Measurements from ENCODE around the gene PPP1R3G.

Gene PPP1R3G

DNA sequence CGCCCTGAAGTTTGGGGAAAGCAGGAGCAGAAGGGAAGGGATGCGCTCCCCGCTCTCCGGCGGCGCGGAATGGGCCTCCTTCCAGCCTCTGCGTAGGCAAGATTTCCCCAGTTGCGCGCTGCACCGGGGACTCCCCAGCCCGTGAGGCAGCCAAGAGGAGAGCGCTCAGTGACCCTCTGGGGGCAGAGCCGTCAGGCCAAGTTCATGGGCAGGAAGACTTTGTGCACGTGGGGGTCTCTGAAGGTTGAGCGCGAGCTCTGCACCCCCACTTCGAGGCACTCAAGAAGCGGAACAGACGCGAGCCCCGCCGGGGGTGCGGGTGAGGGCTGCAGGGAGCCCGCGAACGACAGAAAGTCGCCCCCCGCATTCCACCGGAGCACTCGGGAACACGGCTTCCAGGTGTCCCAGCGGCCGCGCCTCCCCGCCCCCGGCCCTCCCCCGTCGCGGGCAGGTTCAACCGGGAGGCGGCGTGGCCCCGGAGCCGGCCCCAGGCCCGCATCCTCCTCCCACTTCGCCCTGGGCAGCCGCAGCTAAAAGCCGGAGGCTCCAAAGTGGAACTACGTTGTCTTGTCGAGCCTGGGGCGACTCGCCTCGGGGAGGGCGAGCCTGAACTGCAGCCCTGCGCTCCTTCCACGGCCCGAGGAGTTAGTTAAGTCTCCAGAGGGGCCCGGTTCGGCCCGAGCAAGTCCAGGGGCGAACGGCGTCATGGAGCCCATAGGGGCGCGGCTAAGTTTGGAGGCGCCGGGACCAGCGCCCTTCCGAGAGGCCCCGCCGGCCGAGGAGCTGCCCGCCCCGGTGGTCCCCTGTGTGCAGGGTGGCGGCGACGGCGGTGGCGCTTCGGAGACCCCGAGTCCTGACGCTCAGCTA is at the start of gene PPP1R3G:
TSS of gene PPP1R3G (plus strand) at position 561 of the 867 bp plus-strand sequence. CDS start at position 706, 145 bp downstream.
- Histone ChIP-seq H3K4me3 (peak within 1 kb of the TSS; percentile 93), H3K27ac (peak within 1 kb of the TSS; percentile 72 to 92)
- DNase-seq (ENCODE audit: low spot score), result no peak
- TF ChIP-seq, protein P1, sequence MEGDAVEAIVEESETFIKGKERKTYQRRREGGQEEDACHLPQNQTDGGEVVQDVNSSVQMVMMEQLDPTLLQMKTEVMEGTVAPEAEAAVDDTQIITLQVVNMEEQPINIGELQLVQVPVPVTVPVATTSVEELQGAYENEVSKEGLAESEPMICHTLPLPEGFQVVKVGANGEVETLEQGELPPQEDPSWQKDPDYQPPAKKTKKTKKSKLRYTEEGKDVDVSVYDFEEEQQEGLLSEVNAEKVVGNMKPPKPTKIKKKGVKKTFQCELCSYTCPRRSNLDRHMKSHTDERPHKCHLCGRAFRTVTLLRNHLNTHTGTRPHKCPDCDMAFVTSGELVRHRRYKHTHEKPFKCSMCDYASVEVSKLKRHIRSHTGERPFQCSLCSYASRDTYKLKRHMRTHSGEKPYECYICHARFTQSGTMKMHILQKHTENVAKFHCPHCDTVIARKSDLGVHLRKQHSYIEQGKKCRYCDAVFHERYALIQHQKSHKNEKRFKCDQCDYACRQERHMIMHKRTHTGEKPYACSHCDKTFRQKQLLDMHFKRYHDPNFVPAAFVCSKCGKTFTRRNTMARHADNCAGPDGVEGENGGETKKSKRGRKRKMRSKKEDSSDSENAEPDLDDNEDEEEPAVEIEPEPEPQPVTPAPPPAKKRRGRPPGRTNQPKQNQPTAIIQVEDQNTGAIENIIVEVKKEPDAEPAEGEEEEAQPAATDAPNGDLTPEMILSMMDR (IDR thresholded peaks at IDR 0.05), result no peak

DNA sequence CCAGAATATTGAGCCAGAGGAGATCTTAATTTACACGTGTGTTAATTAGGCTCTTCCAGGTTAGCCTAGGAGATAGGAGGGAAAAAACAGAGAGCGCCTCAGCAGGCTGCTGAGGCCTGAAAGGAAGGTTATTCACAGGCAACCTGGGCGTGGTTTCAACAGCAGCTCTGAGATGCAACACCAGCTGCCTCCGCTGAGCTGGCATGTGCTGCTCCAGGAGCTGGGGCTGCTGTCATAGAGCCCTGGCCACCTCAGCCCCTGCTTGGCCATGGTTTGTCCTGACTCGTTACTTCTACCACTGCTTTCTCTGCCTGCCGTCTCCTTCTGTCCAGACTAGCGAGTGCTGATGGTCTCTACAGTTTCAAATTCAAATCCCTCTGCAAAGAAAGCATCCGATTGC is 48.9 kb upstream of the PPP1R3G start:
- no peak for DNase-seq (ENCODE audit: low spot score)
- Histone ChIP-seq H3K27ac (no peak overlapping the region), H3K4me3 (no peak overlapping the region)
- TF ChIP-seq, protein P1 (IDR thresholded peaks at IDR 0.05), result no peak

DNA sequence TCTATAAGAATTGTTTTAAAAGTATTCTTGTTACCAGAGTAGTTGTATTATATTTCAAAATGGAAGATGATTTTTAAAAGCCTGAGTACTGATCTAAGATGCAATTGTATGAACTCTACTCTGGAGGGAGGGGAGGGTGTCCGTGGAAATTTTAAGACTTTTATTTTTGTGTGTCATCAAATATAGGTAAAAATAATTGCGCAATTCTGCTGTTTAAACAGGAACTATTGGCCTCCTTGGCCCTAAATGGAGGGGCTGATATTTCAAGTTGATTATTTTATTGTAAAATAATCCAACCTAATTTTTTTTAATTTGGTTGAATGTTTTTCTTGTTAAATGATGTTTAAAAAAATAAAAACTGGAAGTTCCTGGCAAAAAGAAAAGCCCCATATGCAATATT is 43.2 kb upstream of the PPP1R3G start:
- Histone ChIP-seq H3K27ac (no peak overlapping the region), H3K4me3 (no peak overlapping the region)
- TF ChIP-seq, protein P1 (IDR thresholded peaks at IDR 0.05), result no peak
- no peak for DNase-seq (ENCODE audit: low spot score)

DNA sequence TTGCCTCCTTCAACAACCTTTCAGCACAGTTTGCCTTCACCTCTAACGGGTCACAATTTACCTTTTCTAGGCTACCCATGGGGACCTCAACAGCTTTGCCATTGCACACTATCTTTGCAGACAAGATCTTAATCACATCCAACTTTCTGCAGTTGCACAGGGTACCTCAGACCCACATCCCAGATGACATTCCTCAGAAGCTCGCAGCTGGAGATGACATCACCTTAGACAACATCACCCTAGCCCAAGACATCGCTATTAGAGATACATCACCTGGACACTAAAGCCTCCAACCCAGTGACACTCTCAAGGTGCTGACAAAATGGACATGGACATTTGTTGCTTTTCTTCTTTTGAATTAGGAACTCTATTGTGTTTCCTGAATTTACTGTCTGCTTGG is 42.7 kb upstream of the PPP1R3G start:
- Histone ChIP-seq H3K4me3 (no peak overlapping the region), H3K27ac (no peak overlapping the region)
- peak; percentile 56 for DNase-seq (ENCODE audit: low spot score)
- TF ChIP-seq, protein P1 (IDR thresholded peaks at IDR 0.05), result no peak

DNA sequence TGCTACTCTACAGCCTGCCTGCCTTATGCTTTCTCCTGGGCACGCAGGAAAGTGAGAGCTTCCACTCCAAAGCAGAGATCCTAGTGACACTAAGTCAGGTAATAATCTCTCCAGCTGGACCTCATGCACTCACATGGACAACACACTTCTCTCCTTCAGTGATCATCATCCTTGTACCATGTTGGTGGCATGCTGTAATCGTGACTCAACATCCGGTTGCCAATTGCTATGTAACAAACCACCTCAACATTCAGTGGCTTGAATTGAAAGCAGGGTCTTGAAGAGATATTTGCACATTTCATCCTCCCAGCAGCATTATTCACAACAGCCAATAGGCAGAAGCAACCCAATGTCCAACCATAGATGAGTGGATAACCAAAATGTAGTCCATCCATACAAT is 40.3 kb upstream of the PPP1R3G start:
- H3K4me3 ChIP-seq, result no peak overlapping the region
- no peak for DNase-seq (ENCODE audit: low spot score)
- TF ChIP-seq, protein P1 (IDR thresholded peaks at IDR 0.05), result no peak
- H3K27ac ChIP-seq, result no peak overlapping the region

DNA sequence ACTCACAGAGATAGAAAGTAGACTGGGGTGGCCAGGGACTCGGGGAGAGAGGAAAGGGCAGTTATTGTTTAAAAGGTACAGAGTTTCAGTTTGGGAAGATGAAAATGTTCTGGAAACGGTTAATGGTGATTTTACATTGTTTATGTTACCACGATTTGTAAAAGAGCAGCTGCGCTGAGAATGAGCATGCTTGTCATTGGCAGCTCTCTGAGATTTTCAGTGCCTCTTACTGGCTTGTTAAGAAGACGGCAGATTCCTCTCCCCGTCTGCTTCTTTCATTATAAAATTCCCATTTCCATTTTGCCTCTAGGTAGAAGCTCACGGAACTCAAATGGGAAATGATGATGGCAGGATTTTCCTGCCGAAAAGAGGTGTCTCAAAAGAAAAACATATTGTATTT is 39.7 kb upstream of the PPP1R3G start:
- no peak for DNase-seq (ENCODE audit: low spot score)
- Histone ChIP-seq H3K27ac (no peak overlapping the region), H3K4me3 (no peak overlapping the region)
- TF ChIP-seq, protein P1 (IDR thresholded peaks at IDR 0.05), result no peak

DNA sequence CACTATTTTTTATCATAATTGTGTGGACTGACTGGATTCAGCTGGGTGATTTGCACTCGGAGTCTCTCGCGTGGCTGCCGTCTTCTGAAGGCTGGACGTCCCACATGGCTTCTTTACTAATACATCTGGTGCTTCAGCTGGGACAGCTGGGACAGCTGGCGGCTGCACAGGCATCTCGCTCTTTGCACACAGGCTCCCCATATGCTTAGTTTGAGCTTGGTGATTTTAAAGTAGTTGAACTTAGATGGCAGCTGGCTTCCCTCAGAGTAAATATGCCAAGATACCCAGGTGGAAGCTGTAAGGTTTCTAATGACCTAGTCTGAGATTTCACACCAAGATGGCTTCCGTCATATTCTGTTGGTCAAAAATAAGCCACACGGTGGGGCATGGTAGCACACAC is 38.7 kb upstream of the PPP1R3G start:
- Histone ChIP-seq H3K4me3 (no peak overlapping the region), H3K27ac (no peak overlapping the region)
- TF ChIP-seq, protein P1 (IDR thresholded peaks at IDR 0.05), result no peak
- peak; percentile 19 for DNase-seq (ENCODE audit: low spot score)
